ENCODE data around the gene PDLIM7.

- TF ChIP-seq CTCF (IDR thresholded peaks at IDR 0.05) (no peak), POLR2AphosphoS5 (IDR thresholded peaks at IDR 0.05) (no peak), POLR2A (IDR thresholded peaks at IDR 0.05; ENCODE audit: low read depth) (no peak), EP300 (IDR thresholded peaks at IDR 0.05) (no peak)
Measured at GRCh38 chr5:177529247-177530203, 32.1 kb upstream of the PDLIM7 start.
